Rectal smooth muscle tissue (tissue), 1 donor: Measurements from ENCODE around the gene PDE2A.

Source experiments
- H3K27ac ChIP-seq: one replicate; pipeline ENCODE4 v1.7.0; 2013; ENCODE audit warnings: low read depth, low read length, inconsistent platforms
- H3K27me3 ChIP-seq: one replicate; pipeline ENCODE4 v1.7.0; 2013; ENCODE audit warnings: low read length; ENCODE audit not compliant: control insufficient read depth, insufficient read depth
- H3K36me3 ChIP-seq: one replicate; pipeline ENCODE4 v1.7.0; 2013; ENCODE audit warnings: low read length; ENCODE audit not compliant: control insufficient read depth, insufficient read depth
- H3K4me1 ChIP-seq: one replicate; pipeline ENCODE4 v1.7.0; 2013; ENCODE audit warnings: low read length; ENCODE audit not compliant: control insufficient read depth, insufficient read depth
- H3K4me3 ChIP-seq: one replicate; pipeline ENCODE4 v1.7.0; 2013; ENCODE audit warnings: low read length
- H3K9ac ChIP-seq: one replicate; pipeline ENCODE4 v1.7.0; 2013; ENCODE audit warnings: low read length

Gene PDE2A

DNA sequence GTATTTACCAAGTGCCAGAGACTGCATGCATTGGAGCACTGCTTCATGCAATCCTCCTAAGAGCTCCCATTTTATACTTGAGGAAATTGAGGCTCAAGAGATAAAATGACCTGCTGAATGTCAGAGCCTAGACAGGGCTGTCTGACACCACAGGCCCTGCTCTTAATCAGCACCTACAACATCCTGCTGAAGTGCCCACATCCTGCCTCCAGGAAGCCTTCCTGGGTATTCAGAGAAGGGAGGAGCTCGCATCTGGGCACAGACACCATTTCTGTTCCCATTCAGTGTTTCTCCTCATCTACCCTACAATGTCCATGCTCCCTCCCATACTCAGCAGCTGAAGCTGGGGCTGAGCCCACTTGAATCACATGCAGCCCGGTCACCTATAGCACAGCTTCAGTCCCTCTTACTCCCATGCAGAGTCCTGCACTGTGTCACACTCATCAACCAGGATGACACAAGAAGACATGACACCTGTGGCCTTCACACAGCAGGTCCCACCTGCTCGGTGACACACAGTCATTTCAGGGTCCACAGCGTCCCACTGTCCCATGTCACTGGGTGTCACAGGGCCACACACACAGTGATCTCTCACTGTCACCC is 53.1 kb downstream of the PDE2A start:
- H3K9ac ChIP-seq, result no peak overlapping the region
- H3K36me3 ChIP-seq, result no peaks in the 10 kb centered on the region
- peaks cover 41% of the 10 kb centered on the region for H3K4me1 ChIP-seq
- peaks cover 6% of the 10 kb centered on the region for H3K27me3 ChIP-seq
- no peak overlapping the region for H3K27ac ChIP-seq
- no peak overlapping the region for H3K4me3 ChIP-seq

DNA sequence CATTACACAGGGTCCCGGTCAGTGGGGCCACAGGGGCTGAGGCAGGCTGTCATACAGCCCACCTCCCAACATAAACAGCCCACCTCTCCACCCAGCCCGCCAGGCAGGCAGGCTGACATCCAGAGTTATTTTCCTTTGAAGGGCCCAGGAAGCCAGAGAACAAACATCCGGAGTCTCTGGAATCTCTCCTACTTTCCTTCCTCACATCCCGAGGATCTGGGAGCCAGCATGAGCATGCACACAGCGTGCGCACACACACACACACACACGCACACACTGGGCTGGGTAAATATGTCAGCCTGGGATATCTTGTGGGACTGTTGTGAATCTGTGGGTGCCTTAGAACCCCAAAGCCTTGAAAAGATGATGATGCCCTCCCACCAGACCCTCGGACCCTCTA is 55.4 kb downstream of the PDE2A start:
- H3K27me3 ChIP-seq, result peaks cover 6% of the 10 kb centered on the region
- H3K27ac ChIP-seq, result peak overlapping the region; percentile 96
- no peak overlapping the region for H3K9ac ChIP-seq
- no peaks in the 10 kb centered on the region for H3K36me3 ChIP-seq
- peaks cover 42% of the 10 kb centered on the region for H3K4me1 ChIP-seq
- no peak overlapping the region for H3K4me3 ChIP-seq

DNA sequence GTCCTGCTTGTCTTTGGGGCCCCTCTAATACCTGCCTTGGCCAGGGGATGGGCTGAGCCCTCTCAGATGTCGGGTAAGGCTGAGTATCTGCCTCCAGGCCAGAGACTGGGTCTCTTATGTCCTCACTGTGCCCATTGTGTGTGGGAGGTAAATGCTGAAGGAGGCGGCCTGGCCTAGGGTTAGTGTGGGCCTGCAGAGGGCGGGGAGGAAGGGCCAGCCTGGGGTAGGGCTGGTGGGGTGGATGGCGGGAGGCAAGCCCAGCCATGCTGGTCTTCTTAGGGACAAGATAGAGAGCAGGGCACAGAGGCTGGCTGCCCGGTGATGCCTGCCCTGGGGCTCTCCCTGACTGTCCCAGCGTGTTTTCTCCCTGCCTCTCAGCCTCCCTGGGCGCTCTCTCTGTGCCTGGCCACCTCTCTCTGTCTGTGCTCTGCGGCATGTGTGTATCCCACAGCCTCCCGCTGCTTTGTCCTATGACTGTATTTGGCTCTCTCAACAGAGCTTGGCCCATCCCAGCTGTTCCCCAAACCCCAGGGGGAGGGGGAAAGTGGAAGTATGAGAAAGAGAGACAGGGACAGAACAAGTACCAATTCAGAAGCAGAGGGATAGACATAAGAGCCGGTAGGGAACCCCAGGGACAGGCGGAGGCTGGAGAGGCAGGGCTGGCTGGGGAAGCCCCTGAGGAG is 57.0 kb downstream of the PDE2A start:
- no peaks in the 10 kb centered on the region for H3K36me3 ChIP-seq
- H3K27me3 ChIP-seq, result peaks cover 6% of the 10 kb centered on the region
- H3K4me1 ChIP-seq, result peaks cover 42% of the 10 kb centered on the region
- peak overlapping the region; percentile 25 for H3K9ac ChIP-seq
- peak overlapping the region; percentile 96 for H3K27ac ChIP-seq
- peak overlapping the region; percentile 20 for H3K4me3 ChIP-seq

DNA sequence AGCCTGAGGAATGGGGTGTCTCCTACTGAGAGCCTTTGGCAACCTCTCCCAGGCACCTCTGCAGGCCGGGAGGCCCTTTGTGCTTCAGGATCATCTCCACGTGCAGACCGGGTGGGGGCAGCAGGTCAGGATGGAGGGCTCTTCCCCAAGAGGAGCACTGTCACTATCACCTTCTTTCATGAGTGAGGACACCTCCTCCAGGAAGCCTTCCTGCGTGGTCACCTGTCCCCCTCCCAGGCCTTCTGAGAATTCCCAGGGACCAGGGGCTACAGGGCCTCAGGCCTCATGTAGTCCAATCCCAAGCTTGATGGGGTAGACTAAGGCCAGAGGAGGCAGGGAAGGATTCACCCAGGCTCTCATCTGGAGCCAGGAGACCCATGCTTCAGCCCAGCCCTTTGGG is 57.6 kb downstream of the PDE2A start:
- Histone ChIP-seq H3K27ac (peak overlapping the region; percentile 96), H3K4me3 (no peak overlapping the region), H3K36me3 (no peaks in the 10 kb centered on the region), H3K4me1 (peaks cover 42% of the 10 kb centered on the region), H3K27me3 (peaks cover 6% of the 10 kb centered on the region), H3K9ac (peak overlapping the region; percentile 25)

DNA sequence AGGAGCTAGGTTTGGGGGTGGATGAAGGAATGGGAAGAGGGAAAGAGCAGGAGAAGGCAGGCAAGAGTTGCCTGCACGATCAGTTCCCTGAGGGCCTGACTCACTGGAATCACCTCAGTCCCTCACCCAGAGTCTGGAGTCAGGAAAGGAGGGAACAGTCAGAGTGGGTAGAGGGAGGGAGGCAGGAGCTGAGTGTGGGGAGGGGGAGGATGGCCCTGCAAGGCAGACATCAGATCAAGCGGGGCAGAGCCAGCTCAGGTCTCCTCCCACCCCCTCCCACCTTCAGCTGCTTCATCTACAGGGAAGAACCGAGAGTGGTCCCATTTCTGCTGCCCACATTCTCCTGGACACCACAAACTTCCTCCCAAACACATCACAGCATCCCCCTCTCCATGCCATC is 58.9 kb downstream of the PDE2A start:
- Histone ChIP-seq H3K27ac (peak overlapping the region; percentile 96), H3K4me1 (peaks cover 42% of the 10 kb centered on the region), H3K36me3 (no peaks in the 10 kb centered on the region), H3K9ac (no peak overlapping the region), H3K4me3 (no peak overlapping the region), H3K27me3 (peaks cover 6% of the 10 kb centered on the region)

DNA sequence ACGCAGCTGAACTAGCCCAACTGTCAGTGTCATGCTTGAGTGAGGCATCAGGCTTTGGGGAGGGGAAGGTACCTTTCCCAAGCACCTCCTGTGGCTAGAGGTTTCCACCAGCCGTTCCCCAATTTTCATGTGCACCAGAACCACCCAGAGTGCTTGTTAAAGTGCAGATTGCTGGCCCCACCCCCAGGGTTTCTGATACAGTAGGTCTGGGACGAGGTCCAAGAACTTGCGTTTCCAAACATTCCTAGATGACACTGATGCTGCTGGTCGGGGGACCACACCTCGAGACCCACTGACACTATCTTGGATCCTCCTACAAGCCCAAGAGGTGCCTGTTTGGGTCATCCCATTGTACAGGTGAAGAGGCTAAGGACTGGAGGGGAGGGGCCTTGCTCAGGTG is 59.8 kb downstream of the PDE2A start:
- Histone ChIP-seq H3K27ac (no peak overlapping the region), H3K4me1 (peaks cover 42% of the 10 kb centered on the region), H3K27me3 (peaks cover 6% of the 10 kb centered on the region)

DNA sequence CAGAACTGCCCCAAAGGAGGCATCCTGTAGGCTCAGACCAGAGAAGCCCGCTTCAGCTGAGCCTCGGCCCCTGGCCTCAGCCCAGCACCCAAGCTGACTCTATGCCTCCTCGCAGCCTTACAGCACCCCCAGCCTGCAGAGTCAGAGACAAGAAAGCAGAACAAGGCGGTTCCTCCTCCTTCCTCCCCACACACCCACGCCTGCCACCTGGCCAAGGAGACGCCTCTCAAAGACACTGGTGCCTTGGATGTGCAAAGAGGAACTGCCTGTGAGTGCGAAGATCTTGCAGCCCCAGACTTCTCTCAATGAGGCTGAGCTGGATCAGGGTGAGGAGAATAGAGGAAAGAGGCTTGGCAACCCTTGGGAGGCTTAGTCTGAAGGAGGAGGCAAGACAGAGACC is 60.2 kb downstream of the PDE2A start:
- Histone ChIP-seq H3K27ac (no peak overlapping the region), H3K4me1 (peaks cover 42% of the 10 kb centered on the region), H3K4me3 (no peak overlapping the region), H3K9ac (no peak overlapping the region), H3K36me3 (no peaks in the 10 kb centered on the region), H3K27me3 (peaks cover 6% of the 10 kb centered on the region)

More for the DNA sequence above, 59.8 kb downstream of the PDE2A start:
- Histone ChIP-seq H3K36me3 (no peaks in the 10 kb centered on the region), H3K4me3 (no peak overlapping the region), H3K9ac (no peak overlapping the region)

DNA sequence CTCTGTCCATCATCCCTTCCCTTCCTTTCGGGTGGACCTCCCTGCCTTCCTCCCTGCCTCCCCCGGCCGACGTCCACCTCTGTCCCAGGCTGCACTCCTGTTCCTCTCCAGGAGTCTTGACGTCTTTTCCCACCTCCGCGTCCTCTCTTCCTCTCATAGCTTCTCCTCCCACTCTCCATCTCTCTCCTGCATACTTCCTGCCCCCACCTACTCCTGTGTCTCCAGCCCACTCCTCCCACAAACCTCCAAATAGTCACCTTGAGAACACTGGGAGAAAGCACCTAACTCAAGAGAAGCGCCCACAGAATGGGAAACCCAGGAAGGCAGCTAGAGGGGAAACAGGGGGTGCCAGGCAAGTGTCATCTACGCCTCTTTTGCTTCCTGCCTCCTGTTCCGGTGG is 60.8 kb downstream of the PDE2A start:
- Histone ChIP-seq H3K4me1 (peaks cover 39% of the 10 kb centered on the region), H3K9ac (no peak overlapping the region), H3K4me3 (no peak overlapping the region), H3K36me3 (no peaks in the 10 kb centered on the region), H3K27ac (no peak overlapping the region), H3K27me3 (peaks cover 6% of the 10 kb centered on the region)

DNA sequence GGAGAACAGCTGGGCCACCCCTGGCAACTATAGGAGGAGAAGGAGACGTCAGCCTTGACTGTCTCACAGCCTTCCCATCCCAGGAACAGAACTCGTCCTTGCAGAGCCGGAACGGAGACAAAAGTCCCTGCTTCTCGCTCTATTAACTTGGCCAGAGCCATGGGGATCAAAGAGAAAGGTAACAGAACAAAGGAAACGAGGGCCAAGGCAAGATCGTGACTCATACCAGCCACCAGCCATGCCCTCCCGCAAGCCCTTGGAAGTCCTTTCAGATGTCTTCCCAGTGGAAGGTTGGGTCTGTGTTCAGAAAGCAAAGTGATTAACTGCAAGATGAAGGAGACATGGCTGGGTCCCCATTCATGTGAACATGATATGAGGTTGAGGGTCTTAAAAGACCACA is 64.7 kb downstream of the PDE2A start:
- Histone ChIP-seq H3K4me1 (peaks cover 6% of the 10 kb centered on the region), H3K9ac (no peak overlapping the region), H3K4me3 (no peak overlapping the region), H3K27ac (no peak overlapping the region), H3K27me3 (peaks cover 3% of the 10 kb centered on the region), H3K36me3 (no peaks in the 10 kb centered on the region)

DNA sequence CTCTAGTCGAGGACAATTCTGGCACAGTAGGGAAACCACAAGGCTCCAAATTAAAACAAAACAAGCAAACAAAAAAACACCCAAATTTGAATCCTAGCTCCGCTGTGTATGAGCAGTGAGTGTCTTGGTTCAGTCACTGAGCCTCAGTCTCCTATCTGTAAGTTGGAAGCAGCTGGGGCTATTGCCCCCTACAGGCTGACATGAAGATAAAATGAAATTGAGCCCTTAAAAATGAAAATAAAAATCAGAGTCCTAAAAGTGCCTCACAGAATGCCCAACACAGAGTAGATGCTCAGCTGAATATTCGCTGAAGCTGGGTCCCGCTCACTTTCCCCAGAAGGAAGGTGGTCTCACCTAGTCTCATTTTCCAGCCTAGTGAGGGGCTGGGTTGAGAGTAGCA is 65.2 kb downstream of the PDE2A start:
- Histone ChIP-seq H3K27ac (no peak overlapping the region), H3K9ac (no peak overlapping the region), H3K4me1 (peaks cover 2% of the 10 kb centered on the region)

DNA sequence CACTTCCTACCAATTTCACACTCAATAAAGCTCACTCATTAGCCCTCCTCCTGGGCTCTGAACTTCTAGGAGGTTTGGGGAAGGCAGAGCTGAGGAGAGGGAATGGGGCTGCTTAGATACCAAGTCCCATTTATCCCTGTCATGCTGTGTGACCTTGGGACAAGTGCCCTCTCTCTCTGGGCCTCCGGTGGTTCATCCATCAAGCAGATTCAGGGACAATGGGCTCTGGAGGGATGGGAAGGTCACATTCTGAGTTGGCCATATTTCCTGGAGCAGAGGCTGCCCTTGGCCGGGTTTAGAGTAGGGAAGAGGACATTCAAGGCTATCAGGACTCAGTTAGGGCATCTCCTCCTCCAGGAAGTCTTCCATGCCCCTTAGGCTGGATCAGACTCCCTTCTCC is 66.7 kb downstream of the PDE2A start:
- Histone ChIP-seq H3K4me3 (no peak overlapping the region), H3K27me3 (peaks cover 3% of the 10 kb centered on the region), H3K27ac (no peak overlapping the region), H3K4me1 (no peaks in the 10 kb centered on the region), H3K36me3 (no peaks in the 10 kb centered on the region), H3K9ac (no peak overlapping the region)

More for the DNA sequence above, 65.2 kb downstream of the PDE2A start:
- H3K36me3 ChIP-seq, result no peaks in the 10 kb centered on the region
- H3K4me3 ChIP-seq, result no peak overlapping the region
- H3K27me3 ChIP-seq, result peaks cover 3% of the 10 kb centered on the region

DNA sequence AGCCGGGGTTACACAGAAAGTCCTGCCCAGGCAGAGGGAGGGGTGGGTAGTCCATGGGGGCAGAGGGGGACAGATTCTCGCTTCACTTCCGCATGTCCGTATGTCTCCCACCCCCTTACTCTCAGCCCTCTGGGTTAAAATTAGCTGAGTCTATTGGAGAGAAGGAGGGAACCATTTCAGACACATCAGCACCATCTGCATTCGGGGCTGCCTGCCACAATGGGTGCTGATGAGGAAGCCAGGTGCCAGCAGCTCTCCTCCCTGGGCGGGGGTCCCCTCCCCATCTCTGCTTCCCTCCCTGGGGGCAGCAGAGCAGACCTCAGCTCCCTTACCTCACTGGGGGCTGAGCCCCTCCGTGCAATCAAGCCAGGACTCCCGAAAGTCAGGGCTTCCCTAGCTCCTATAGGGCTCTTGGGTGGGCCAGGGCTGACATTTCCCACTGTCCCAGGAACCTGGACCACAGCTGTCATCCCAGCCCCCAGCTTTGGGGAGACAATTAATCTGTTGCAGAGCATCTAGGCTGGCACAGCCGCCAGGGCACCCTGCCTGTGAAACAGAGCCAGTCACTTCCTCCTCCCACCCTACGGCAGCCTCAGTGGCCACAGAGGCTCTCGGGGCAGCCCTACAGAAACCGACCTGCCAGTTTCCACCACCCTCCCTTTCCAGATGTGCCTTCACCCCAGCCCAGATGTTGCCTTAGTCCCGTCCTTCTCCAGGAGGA is 67.3 kb downstream of the PDE2A start:
- no peak overlapping the region for H3K4me3 ChIP-seq
- no peak overlapping the region for H3K9ac ChIP-seq
- H3K36me3 ChIP-seq, result no peaks in the 10 kb centered on the region
- H3K27ac ChIP-seq, result no peak overlapping the region
- no peaks in the 10 kb centered on the region for H3K4me1 ChIP-seq
- H3K27me3 ChIP-seq, result peaks cover 3% of the 10 kb centered on the region
